Naive thymus-derived CD4-positive, alpha-beta T cell (primary cell): ENCODE measurements around the gene STAP2. TPM values are rescaled to one million over a fixed set of nuclear protein-coding genes. Genes with fewer than 3 reads are reported as not detected.

Experiments used
- ATAC-seq: fragments of 150-1000 bp; cut with Tn5 transposase; 2 replicates; pipeline ENCODE4 v1.10.0; 2021; ENCODE audit warnings: mild to moderate bottlenecking, moderate library complexity
- CTCF ChIA-PET: fragments of 350-600 bp; sonication (Branson Sonifier 250); formaldehyde crosslinking; loops from one replicate; lab custom pipeline; 2021; ENCODE audit warnings: antibody characterized with exemption; lab: Charles Lee
- POLR2A ChIA-PET: fragments of 350-600 bp; sonication (Branson Sonifier 250); formaldehyde crosslinking; loops from one replicate; lab custom pipeline; 2021; ENCODE audit warnings: antibody characterized with exemption, inconsistent platforms; lab: Charles Lee
- DNase-seq, 9 donors: peaks; one replicate each; pipeline versions ENCODE4 v3.0.0 to v3.0.0-alpha.2; 2020 to 2022; ENCODE audit warnings: mixed read lengths in 1 of 9
- H3K27ac ChIP-seq: one replicate; pipeline ENCODE4 v1.7.0; 2013; ENCODE audit warnings: mild to moderate bottlenecking, low read depth, low read length, moderate library complexity
- H3K27me3 ChIP-seq, 2 donors: one replicate each; pipeline ENCODE4 v1.7.0; 2013; ENCODE audit warnings: low read length in 2 of 2, mild to moderate bottlenecking in 2 of 2, moderate library complexity in 2 of 2; ENCODE audit not compliant: control insufficient read depth in 2 of 2, insufficient read depth in 2 of 2
- H3K36me3 ChIP-seq, 3 experiments: 1 replicate in 2 of 3; 2 replicates in 1 of 3; pipeline ENCODE4 v1.7.0; 2013; ENCODE audit warnings: low read length in 3 of 3, mild to moderate bottlenecking in 3 of 3, moderate library complexity in 1 of 3; ENCODE audit not compliant: insufficient read depth in 3 of 3, control insufficient read depth in 2 of 3
- H3K4me1 ChIP-seq, 2 donors: one replicate each; pipeline ENCODE4 v1.7.0; 2013; ENCODE audit warnings: low read length in 2 of 2, mild to moderate bottlenecking in 2 of 2, moderate library complexity in 1 of 2; ENCODE audit not compliant: control insufficient read depth in 2 of 2, insufficient read depth in 2 of 2
- H3K4me3 ChIP-seq: 2 replicates; pipeline ENCODE4 v1.7.0; 2013; ENCODE audit warnings: mild to moderate bottlenecking, low read length
- H3K9me3 ChIP-seq, 3 experiments: 1 replicate in 2 of 3; 2 replicates in 1 of 3; pipeline ENCODE4 v1.7.0; 2013; ENCODE audit warnings: low read length in 3 of 3; ENCODE audit not compliant: control insufficient read depth in 2 of 3
- H3K27ac Mint-ChIP-seq, 9 donors: one replicate each; pipeline ENCODE4 v1.8.0; 2020 to 2022; ENCODE audit warnings: mixed read lengths in 9 of 9, mild to moderate bottlenecking in 8 of 9, moderate library complexity in 5 of 9, inconsistent platforms in 2 of 9
- H3K27me3 Mint-ChIP-seq, 5 donors: one replicate each; pipeline ENCODE4 v1.8.0; 2021 to 2022; ENCODE audit warnings: mixed read lengths in 5 of 5, mild to moderate bottlenecking in 1 of 5
- H3K36me3 Mint-ChIP-seq, 5 donors: one replicate each; pipeline ENCODE4 v1.8.0; 2020 to 2022; ENCODE audit warnings: mixed read lengths in 5 of 5, mild to moderate bottlenecking in 3 of 5, inconsistent platforms in 1 of 5
- H3K4me1 Mint-ChIP-seq, 7 donors: one replicate each; pipeline ENCODE4 v1.8.0; 2020 to 2022; ENCODE audit warnings: mixed read lengths in 7 of 7, mild to moderate bottlenecking in 3 of 7, inconsistent platforms in 1 of 7
- H3K4me3 Mint-ChIP-seq, 10 donors: one replicate each; pipeline ENCODE4 v1.8.0; 2020 to 2022; ENCODE audit warnings: mild to moderate bottlenecking in 10 of 10, mixed read lengths in 10 of 10, moderate library complexity in 6 of 10, inconsistent platforms in 2 of 10
- H3K9me3 Mint-ChIP-seq, 11 donors: one replicate each; pipeline ENCODE4 v1.8.0; 2020 to 2022; ENCODE audit warnings: mixed read lengths in 11 of 11, mild to moderate bottlenecking in 4 of 11, inconsistent platforms in 1 of 11, moderate library complexity in 1 of 11
- intact Hi-C, 2 donors: fragments of 100-400 bp; cut with micrococcal nuclease; formaldehyde crosslinking; loops; one replicate each; pipeline ENCODE4 v1.15.1; 2023
- polyA plus RNA-seq, 2 donors: library from polyadenylated mRNA; unstranded; fragments of 300-500 nt; fragmentation: Illumina TruSeq; gene quantifications; one replicate each; pipeline ENCODE4 v1.2.3, GENCODE V29; 2021
- total RNA-seq, 6 experiments: library from RNA in 5 of 6; stranded (reverse) in 5 of 6; gene quantifications; 1 replicate in 5 of 6; 2 replicates in 1 of 6; pipeline ENCODE4 v1.2.3 and lab custom pipeline; 2021 to 2026

The STAP2 gene
- total and polyA plus RNA-seq, 7 experiments from 2014 or later: 2.4 to 11.8 (median 4.5) TPM

GRCh38 chr19:4284974-4285373 is 53.7 kb downstream of the STAP2 start:
- no peaks in the 10 kb centered on the region for H3K9me3 ChIP-seq
- no peak overlapping the region for H3K4me3 ChIP-seq
- CTCF ChIA-PET: no interaction called here
- H3K27me3 Mint-ChIP-seq: peaks cover under 1 to 16% (median 10%) of the 10 kb centered on the region in 5 donors
- no peak overlapping the region for H3K4me3 Mint-ChIP-seq
- H3K4me1 ChIP-seq: peaks cover 0 to 2% of the 10 kb centered on the region in 2 donors
- no peak overlapping the region for H3K27ac Mint-ChIP-seq
- no peak for DNase-seq
- no peaks in the 10 kb centered on the region for H3K36me3 ChIP-seq
- H3K36me3 Mint-ChIP-seq: peaks cover 0 to 7% (median 0%) of the 10 kb centered on the region in 5 donors
- H3K27me3 ChIP-seq: peaks cover 0 to 4% of the 10 kb centered on the region in 2 donors
- POLR2A ChIA-PET: no interaction called here
- intact Hi-C loops: no loop called here
- no peak overlapping the region for H3K27ac ChIP-seq
- peaks cover 0 to 3% (median 0%) of the 10 kb centered on the region in 7 donors for H3K4me1 Mint-ChIP-seq
- no peaks in the 10 kb centered on the region for H3K9me3 Mint-ChIP-seq
- ATAC-seq: no peak

- Mint-ChIP-seq H3K27ac (peak overlapping the region in 1 of 9 donors; percentile 63), H3K4me1 (peaks cover 0 to 6% (median 0%) of the 10 kb centered on the region in 7 donors), H3K27me3 (peaks cover 4 to 20% (median 10%) of the 10 kb centered on the region in 5 donors), H3K36me3 (peaks cover 0 to 7% (median 0%) of the 10 kb centered on the region in 5 donors), H3K4me3 (no peak overlapping the region), H3K9me3 (no peaks in the 10 kb centered on the region)
- ATAC-seq (no peak), DNase-seq (no peak)
- ChIA-PET CTCF (no interaction called here), POLR2A (no interaction called here)
- H3K27me3 ChIP-seq: peaks cover 0 to 7% of the 10 kb centered on the region in 2 donors
- H3K27ac ChIP-seq: no peak overlapping the region
- intact Hi-C loops: no loop called here
- H3K4me3 ChIP-seq: no peak overlapping the region
- H3K9me3 ChIP-seq: no peaks in the 10 kb centered on the region
- H3K36me3 ChIP-seq: no peaks in the 10 kb centered on the region
- peaks cover 0 to 8% of the 10 kb centered on the region in 2 donors for H3K4me1 ChIP-seq
These were observed 54.3 kb downstream of the STAP2 start for GRCh38 chr19:4284176-4284958.

GRCh38 chr19:4279530-4280422 is 58.9 kb downstream of the STAP2 start:
- Mint-ChIP-seq H3K36me3 (no peaks in the 10 kb centered on the region), H3K9me3 (no peaks in the 10 kb centered on the region), H3K4me1 (peaks cover 0 to 7% (median 2%) of the 10 kb centered on the region in 7 donors), H3K27me3 (peaks cover 4 to 38% (median 10%) of the 10 kb centered on the region in 5 donors), H3K4me3 (peak overlapping the region in 8 of 10 donors; percentile 15 to 80 (median 56)), H3K27ac (no peak overlapping the region)
- H3K4me3 ChIP-seq: no peak overlapping the region
- CTCF ChIA-PET: no interaction called here
- H3K27ac ChIP-seq: no peak overlapping the region
- no peak for DNase-seq
- POLR2A ChIA-PET: no interaction called here
- no peaks in the 10 kb centered on the region for H3K9me3 ChIP-seq
- H3K36me3 ChIP-seq: no peaks in the 10 kb centered on the region
- peaks cover 0 to 7% of the 10 kb centered on the region in 2 donors for H3K27me3 ChIP-seq
- intact Hi-C loops: no loop called here
- no peak for ATAC-seq
- H3K4me1 ChIP-seq: peaks cover 0 to 10% of the 10 kb centered on the region in 2 donors

GRCh38 chr19:4279267-4279529 is 59.4 kb downstream of the STAP2 start:
- no peaks in the 10 kb centered on the region for H3K9me3 Mint-ChIP-seq
- no peaks in the 10 kb centered on the region for H3K36me3 ChIP-seq
- H3K27ac ChIP-seq: no peak overlapping the region
- no peak overlapping the region for H3K27ac Mint-ChIP-seq
- no peak overlapping the region for H3K4me3 ChIP-seq
- H3K27me3 Mint-ChIP-seq: peaks cover 4 to 38% (median 10%) of the 10 kb centered on the region in 5 donors
- no peaks in the 10 kb centered on the region for H3K9me3 ChIP-seq
- peaks cover 0 to 7% of the 10 kb centered on the region in 2 donors for H3K27me3 ChIP-seq
- H3K4me3 Mint-ChIP-seq: peak overlapping the region in 2 of 10 donors; percentile 37 to 80
- peaks cover 0 to 7% (median 2%) of the 10 kb centered on the region in 7 donors for H3K4me1 Mint-ChIP-seq
- intact Hi-C loops: no loop called here
- ChIA-PET CTCF (no interaction called here), POLR2A (no interaction called here)
- no peak for DNase-seq
- H3K4me1 ChIP-seq: peaks cover 0 to 10% of the 10 kb centered on the region in 2 donors
- no peak for ATAC-seq
- H3K36me3 Mint-ChIP-seq: no peaks in the 10 kb centered on the region

GRCh38 chr19:4278419-4279266 is 60.0 kb downstream of the STAP2 start, which contains the start of gene SHD:
Gene SHD (plus strand): TSS chr19:4279266. CDS start chr19:4280064, 798 bp downstream.
- Histone ChIP-seq H3K9me3 (no peaks in the 10 kb centered on the region), H3K36me3 (no peaks in the 10 kb centered on the region), H3K27ac (no peak within 1 kb of the TSS), H3K4me3 (no peak within 1 kb of the TSS), H3K4me1 (peaks cover 0 to 10% of the 10 kb centered on the region in 2 donors), H3K27me3 (peaks cover 0 to 7% of the 10 kb centered on the region in 2 donors)
- Mint-ChIP-seq H3K27me3 (peaks cover 4 to 38% (median 10%) of the 10 kb centered on the region in 5 donors), H3K27ac (no peak within 1 kb of the TSS), H3K9me3 (no peaks in the 10 kb centered on the region), H3K36me3 (no peaks in the 10 kb centered on the region), H3K4me1 (peaks cover 0 to 7% (median 2%) of the 10 kb centered on the region in 7 donors), H3K4me3 (peak within 1 kb of the TSS; percentile 10 to 80 (median 58))
- ChIA-PET POLR2A (no interaction called here), CTCF (interaction anchor here (1.7 kb wide), 1 partner anchor 12 kb away, joined by 3 read pairs; no protein-coding TSS in a partner anchor)
- ATAC-seq (no peak), DNase-seq (no peak)
- intact Hi-C loops: no loop called here

- no peaks in the 10 kb centered on the region for H3K9me3 ChIP-seq
- DNase-seq (no peak), ATAC-seq (no peak)
- no peaks in the 10 kb centered on the region for H3K36me3 Mint-ChIP-seq
- POLR2A ChIA-PET: no interaction called here
- no peak overlapping the region for H3K27ac ChIP-seq
- no peak overlapping the region for H3K4me3 ChIP-seq
- CTCF ChIA-PET: interaction anchor here (0.7 to 1.7 kb wide), 3 partner anchors 10 to 77 kb away, joined by 3 to 4 read pairs (median 3); no protein-coding TSS in a partner anchor
- intact Hi-C loops: no loop called here
- peaks cover 0 to 7% of the 10 kb centered on the region in 2 donors for H3K27me3 ChIP-seq
- H3K36me3 ChIP-seq: no peaks in the 10 kb centered on the region
- peaks cover 4 to 38% (median 10%) of the 10 kb centered on the region in 5 donors for H3K27me3 Mint-ChIP-seq
- peaks cover 0 to 7% (median 2%) of the 10 kb centered on the region in 7 donors for H3K4me1 Mint-ChIP-seq
- H3K4me1 ChIP-seq: peaks cover 0 to 10% of the 10 kb centered on the region in 2 donors
- no peaks in the 10 kb centered on the region for H3K9me3 Mint-ChIP-seq
- H3K4me3 Mint-ChIP-seq: peak overlapping the region in 2 of 10 donors; percentile 52 to 68
- H3K27ac Mint-ChIP-seq: no peak overlapping the region
These were observed 60.6 kb downstream of the STAP2 start for GRCh38 chr19:4278010-4278409.
